Measurements from ENCODE around the gene NLK.
A peak's percentile ranks its signal among the peaks of the same experiment; 100 is the strongest.
"Not testable (repeated sequence)": the region's sequence is repeated elsewhere in the genome, so short reads cannot be mapped to it uniquely, and the experiment has no call there.

The NLK gene

GRCh38 chr17:28151001-28151400, 108.5 kb downstream of the NLK start:
- no peak overlapping the region for H3K27ac ChIP-seq (ENCODE audit: low read depth, low read length)
- 87% methylated on average over 1 of the region's 1 CpG for WGBS

GRCh38 chr17:28154214-28154613, 111.7 kb downstream of the NLK start:
- H3K27ac ChIP-seq (ENCODE audit: low read depth, low read length), result no peak overlapping the region
- no peaks in the 10 kb centered on the region for H3K27me3 ChIP-seq (ENCODE audit: insufficient read depth, low read length)
- 95% methylated on average over 2 of the region's 2 CpGs for WGBS
- H3K9ac ChIP-seq (ENCODE audit: low read depth, low read length), result no peak overlapping the region
- no peaks in the 10 kb centered on the region for H3K4me1 ChIP-seq (ENCODE audit: insufficient read depth, low read length)
- H3K4me3 ChIP-seq (ENCODE audit: low read length), result no peak overlapping the region
- no peaks in the 10 kb centered on the region for H3K36me3 ChIP-seq (ENCODE audit: insufficient read depth, low read length)
- H3K9me3 ChIP-seq (ENCODE audit: insufficient read depth, low read depth, low read length), result no peaks in the 10 kb centered on the region

More at GRCh38 chr17:28151001-28151400, 108.5 kb downstream of the NLK start:
- Histone ChIP-seq H3K9me3 (ENCODE audit: insufficient read depth, low read depth, low read length) (no peaks in the 10 kb centered on the region), H3K4me1 (ENCODE audit: insufficient read depth, low read length) (peaks cover 5% of the 10 kb centered on the region; the same call in 1 of the 2 replicates), H3K4me3 (ENCODE audit: low read length) (no peak overlapping the region), H3K9ac (ENCODE audit: low read depth, low read length) (no peak overlapping the region), H3K27me3 (ENCODE audit: insufficient read depth, low read length) (no peaks in the 10 kb centered on the region), H3K36me3 (ENCODE audit: insufficient read depth, low read length) (no peaks in the 10 kb centered on the region)

- H3K36me3 ChIP-seq (ENCODE audit: insufficient read depth, low read length); H3K4me1 ChIP-seq (ENCODE audit: insufficient read depth, low read length); H3K9me3 ChIP-seq (ENCODE audit: insufficient read depth, low read depth, low read length); H3K4me3 ChIP-seq (ENCODE audit: low read length); H3K27ac ChIP-seq (ENCODE audit: low read depth, low read length); H3K27me3 ChIP-seq (ENCODE audit: insufficient read depth, low read length); H3K9ac ChIP-seq (ENCODE audit: low read depth, low read length): not testable (repeated sequence)
- 88% methylated on average over 4 of the region's 4 CpGs for WGBS
Measured at GRCh38 chr17:28155405-28155804, 112.9 kb downstream of the NLK start.

- H3K27ac ChIP-seq (ENCODE audit: low read depth, low read length), result no peak overlapping the region
- H3K4me1 ChIP-seq (ENCODE audit: insufficient read depth, low read length), result peaks cover 10% of the 10 kb centered on the region; the same call in 1 of the 2 replicates
- no peak overlapping the region for H3K4me3 ChIP-seq (ENCODE audit: low read length)
- 88% methylated on average over 1 of the region's 1 CpG for WGBS
- no peaks in the 10 kb centered on the region for H3K9me3 ChIP-seq (ENCODE audit: insufficient read depth, low read depth, low read length)
- no peak overlapping the region for H3K9ac ChIP-seq (ENCODE audit: low read depth, low read length)
- no peaks in the 10 kb centered on the region for H3K27me3 ChIP-seq (ENCODE audit: insufficient read depth, low read length)
- H3K36me3 ChIP-seq (ENCODE audit: insufficient read depth, low read length), result peaks cover 5% of the 10 kb centered on the region
Measured at GRCh38 chr17:28159004-28159403, 116.5 kb downstream of the NLK start.

GRCh38 chr17:28159924-28160323, 117.4 kb downstream of the NLK start:
- no peak overlapping the region for H3K27ac ChIP-seq (ENCODE audit: low read depth, low read length)
- H3K4me1 ChIP-seq (ENCODE audit: insufficient read depth, low read length), result peaks cover 10% of the 10 kb centered on the region; the same call in 1 of the 2 replicates
- no peak overlapping the region for H3K9ac ChIP-seq (ENCODE audit: low read depth, low read length)
- H3K9me3 ChIP-seq (ENCODE audit: insufficient read depth, low read depth, low read length), result no peaks in the 10 kb centered on the region
- no peak overlapping the region for H3K4me3 ChIP-seq (ENCODE audit: low read length)
- 97% methylated on average over 5 of the region's 5 CpGs for WGBS
- H3K36me3 ChIP-seq (ENCODE audit: insufficient read depth, low read length), result peaks cover 5% of the 10 kb centered on the region
- no peaks in the 10 kb centered on the region for H3K27me3 ChIP-seq (ENCODE audit: insufficient read depth, low read length)

GRCh38 chr17:28160610-28161009, 118.1 kb downstream of the NLK start:
- H3K4me1 ChIP-seq (ENCODE audit: insufficient read depth, low read length), result peaks cover 10% of the 10 kb centered on the region; the same call in 1 of the 2 replicates
- H3K27me3 ChIP-seq (ENCODE audit: insufficient read depth, low read length), result no peaks in the 10 kb centered on the region
- H3K27ac ChIP-seq (ENCODE audit: low read depth, low read length), result no peak overlapping the region
- H3K9ac ChIP-seq (ENCODE audit: low read depth, low read length), result no peak overlapping the region
- no peaks in the 10 kb centered on the region for H3K9me3 ChIP-seq (ENCODE audit: insufficient read depth, low read depth, low read length)
- peaks cover 7% of the 10 kb centered on the region for H3K36me3 ChIP-seq (ENCODE audit: insufficient read depth, low read length)
- H3K4me3 ChIP-seq (ENCODE audit: low read length), result no peak overlapping the region
- 86% methylated on average over 2 of the region's 2 CpGs for WGBS

- H3K9me3 ChIP-seq (ENCODE audit: insufficient read depth, low read depth, low read length), result no peaks in the 10 kb centered on the region
- peaks cover 10% of the 10 kb centered on the region; the same call in 1 of the 2 replicates for H3K4me1 ChIP-seq (ENCODE audit: insufficient read depth, low read length)
- H3K27me3 ChIP-seq (ENCODE audit: insufficient read depth, low read length), result no peaks in the 10 kb centered on the region
- H3K4me3 ChIP-seq (ENCODE audit: low read length), result no peak overlapping the region
- no peak overlapping the region for H3K9ac ChIP-seq (ENCODE audit: low read depth, low read length)
- H3K36me3 ChIP-seq (ENCODE audit: insufficient read depth, low read length), result peaks cover 8% of the 10 kb centered on the region
- 87% methylated on average over 3 of the region's 4 CpGs for WGBS
- H3K27ac ChIP-seq (ENCODE audit: low read depth, low read length), result no peak overlapping the region
Measured at GRCh38 chr17:28161311-28161710, 118.8 kb downstream of the NLK start.

- Histone ChIP-seq H3K4me3 (ENCODE audit: low read length) (no peak overlapping the region), H3K4me1 (ENCODE audit: insufficient read depth, low read length) (peaks cover 17% of the 10 kb centered on the region), H3K9me3 (ENCODE audit: insufficient read depth, low read depth, low read length) (no peaks in the 10 kb centered on the region), H3K9ac (ENCODE audit: low read depth, low read length) (no peak overlapping the region), H3K36me3 (ENCODE audit: insufficient read depth, low read length) (peaks cover 36% of the 10 kb centered on the region), H3K27me3 (ENCODE audit: insufficient read depth, low read length) (no peaks in the 10 kb centered on the region), H3K27ac (ENCODE audit: low read depth, low read length) (no peak overlapping the region)
- 100% methylated on average over 1 of the region's 2 CpGs for WGBS
Measured at GRCh38 chr17:28166478-28166877, 124.0 kb downstream of the NLK start.

- WGBS, result 91% methylated on average over 3 of the region's 3 CpGs
- Histone ChIP-seq H3K4me3 (ENCODE audit: low read length) (no peak overlapping the region), H3K9ac (ENCODE audit: low read depth, low read length) (no peak overlapping the region), H3K27me3 (ENCODE audit: insufficient read depth, low read length) (no peaks in the 10 kb centered on the region), H3K27ac (ENCODE audit: low read depth, low read length) (no peak overlapping the region), H3K36me3 (ENCODE audit: insufficient read depth, low read length) (peaks cover 39% of the 10 kb centered on the region), H3K4me1 (ENCODE audit: insufficient read depth, low read length) (peaks cover 38% of the 10 kb centered on the region), H3K9me3 (ENCODE audit: insufficient read depth, low read depth, low read length) (no peaks in the 10 kb centered on the region)
Measured at GRCh38 chr17:28169621-28170349, 127.3 kb downstream of the NLK start.

GRCh38 chr17:28170771-28171170, 128.3 kb downstream of the NLK start:
- Histone ChIP-seq H3K9ac (ENCODE audit: low read depth, low read length) (no peak overlapping the region), H3K4me1 (ENCODE audit: insufficient read depth, low read length) (peaks cover 38% of the 10 kb centered on the region), H3K9me3 (ENCODE audit: insufficient read depth, low read depth, low read length) (no peaks in the 10 kb centered on the region), H3K36me3 (ENCODE audit: insufficient read depth, low read length) (peaks cover 38% of the 10 kb centered on the region), H3K4me3 (ENCODE audit: low read length) (no peak overlapping the region), H3K27ac (ENCODE audit: low read depth, low read length) (peak overlapping the region; percentile 79), H3K27me3 (ENCODE audit: insufficient read depth, low read length) (no peaks in the 10 kb centered on the region)

GRCh38 chr17:28173031-28173561, 130.6 kb downstream of the NLK start:
- WGBS, result 25% methylated on average over 3 of the region's 3 CpGs
- Histone ChIP-seq H3K27ac (ENCODE audit: low read depth, low read length) (peak overlapping the region; percentile 94), H3K27me3 (ENCODE audit: insufficient read depth, low read length) (no peaks in the 10 kb centered on the region), H3K36me3 (ENCODE audit: insufficient read depth, low read length) (peaks cover 32% of the 10 kb centered on the region), H3K4me3 (ENCODE audit: low read length) (no peak overlapping the region), H3K9me3 (ENCODE audit: insufficient read depth, low read depth, low read length) (no peaks in the 10 kb centered on the region), H3K9ac (ENCODE audit: low read depth, low read length) (no peak overlapping the region), H3K4me1 (ENCODE audit: insufficient read depth, low read length) (peaks cover 49% of the 10 kb centered on the region)
